ENCODE data around the gene MDM4. TPM values are rescaled to one million over a fixed set of nuclear protein-coding genes. Genes with fewer than 3 reads are reported as not detected.

Gene MDM4
- total RNA-seq, 1 experiment from 2014 or later: 56.5 TPM

GRCh38 chr1:204495777-204496176 lies 20.4 kb upstream of the MDM4 start:
- CTCF ChIA-PET: interaction anchor here (2.6 to 3.4 kb wide), 2 partner anchors 11 to 17 kb away, joined by 18 to 22 read pairs; no protein-coding TSS in a partner anchor
- H3K36me3 ChIP-seq (ENCODE audit: control insufficient read depth, insufficient read depth, low read length): no peaks in the 10 kb centered on the region; the same call in 1 of the 2 replicates
- no peaks in the 10 kb centered on the region for H3K27me3 ChIP-seq (replicated peaks; ENCODE audit: control insufficient read depth, insufficient read depth, low read length)
- H3K9me3 Mint-ChIP-seq (ENCODE audit: unreplicated experiment): no peaks in the 10 kb centered on the region
- intact Hi-C loops (cut with micrococcal nuclease; ENCODE audit: unreplicated experiment): loop anchor here (2.0 kb wide), 2 partner anchors 15 to 49 kb away; no protein-coding TSS in a partner anchor
- H3K4me3 ChIP-seq (ENCODE audit: low read depth, low read length): peak overlapping the region; percentile 98
- POLR2A ChIA-PET: interaction anchor here (0.6 to 0.7 kb wide), 2 partner anchors 118 to 276 kb away, joined by 3 read pairs; no protein-coding TSS in a partner anchor
- H3K4me1 ChIP-seq: peaks cover 14% of the 10 kb centered on the region
- H3K9me3 ChIP-seq: no peaks in the 10 kb centered on the region
- peak overlapping the region; percentile 94 for H3K27ac Mint-ChIP-seq (ENCODE audit: unreplicated experiment)
- peak overlapping the region; percentile 92 for H3K4me3 Mint-ChIP-seq (ENCODE audit: unreplicated experiment)
- TF ChIP-seq, protein P1, sequence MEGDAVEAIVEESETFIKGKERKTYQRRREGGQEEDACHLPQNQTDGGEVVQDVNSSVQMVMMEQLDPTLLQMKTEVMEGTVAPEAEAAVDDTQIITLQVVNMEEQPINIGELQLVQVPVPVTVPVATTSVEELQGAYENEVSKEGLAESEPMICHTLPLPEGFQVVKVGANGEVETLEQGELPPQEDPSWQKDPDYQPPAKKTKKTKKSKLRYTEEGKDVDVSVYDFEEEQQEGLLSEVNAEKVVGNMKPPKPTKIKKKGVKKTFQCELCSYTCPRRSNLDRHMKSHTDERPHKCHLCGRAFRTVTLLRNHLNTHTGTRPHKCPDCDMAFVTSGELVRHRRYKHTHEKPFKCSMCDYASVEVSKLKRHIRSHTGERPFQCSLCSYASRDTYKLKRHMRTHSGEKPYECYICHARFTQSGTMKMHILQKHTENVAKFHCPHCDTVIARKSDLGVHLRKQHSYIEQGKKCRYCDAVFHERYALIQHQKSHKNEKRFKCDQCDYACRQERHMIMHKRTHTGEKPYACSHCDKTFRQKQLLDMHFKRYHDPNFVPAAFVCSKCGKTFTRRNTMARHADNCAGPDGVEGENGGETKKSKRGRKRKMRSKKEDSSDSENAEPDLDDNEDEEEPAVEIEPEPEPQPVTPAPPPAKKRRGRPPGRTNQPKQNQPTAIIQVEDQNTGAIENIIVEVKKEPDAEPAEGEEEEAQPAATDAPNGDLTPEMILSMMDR (IDR thresholded peaks at IDR 0.05; ENCODE audit: insufficient read depth in 1 of 2, low read depth in 1 of 2, low read length in 1 of 2, severe bottlenecking in 1 of 2, unreplicated experiment in 1 of 2): no peak
- H3K27me3 Mint-ChIP-seq (ENCODE audit: insufficient read depth, unreplicated experiment): no peaks in the 10 kb centered on the region
- DNase-seq: no peak
- peaks cover 16% of the 10 kb centered on the region for H3K36me3 Mint-ChIP-seq (ENCODE audit: insufficient read depth, unreplicated experiment)
- peaks cover 21% of the 10 kb centered on the region for H3K4me1 Mint-ChIP-seq (ENCODE audit: low read depth, unreplicated experiment)
- no TSS peak for BruUV-seq (replicated peaks)

DNA sequence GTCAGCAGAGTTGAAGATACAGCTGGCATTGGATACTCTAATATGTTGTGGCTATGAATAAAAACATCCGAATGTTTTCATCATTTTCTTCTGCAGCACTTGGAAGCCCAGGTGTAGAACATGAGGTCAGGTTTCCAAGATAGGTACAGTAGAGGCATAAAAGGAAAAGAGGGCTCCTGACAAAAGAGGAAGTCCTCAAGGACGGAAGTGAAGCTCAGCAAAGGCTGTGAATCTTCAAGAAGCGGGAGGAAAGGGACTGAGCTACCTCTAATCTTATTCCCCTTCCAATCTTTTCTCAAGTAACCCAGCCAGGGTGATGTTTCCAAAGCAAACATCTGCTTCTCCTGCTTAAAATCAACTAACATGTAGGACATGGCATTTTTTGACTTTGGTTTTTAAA lies 17.2 kb upstream of the MDM4 start:
- intact Hi-C loops (cut with micrococcal nuclease; ENCODE audit: unreplicated experiment): no loop called here
- Histone ChIP-seq H3K9me3 (no peaks in the 10 kb centered on the region), H3K36me3 (ENCODE audit: control insufficient read depth, insufficient read depth, low read length) (no peaks in the 10 kb centered on the region), H3K4me1 (no peaks in the 10 kb centered on the region), H3K4me3 (ENCODE audit: low read depth, low read length) (no peak overlapping the region), H3K27me3 (replicated peaks; ENCODE audit: control insufficient read depth, insufficient read depth, low read length) (no peaks in the 10 kb centered on the region)
- H3K9me3 Mint-ChIP-seq (ENCODE audit: unreplicated experiment): no peaks in the 10 kb centered on the region
- no TSS peak for BruUV-seq (replicated peaks)
- no peak for DNase-seq
- no peaks in the 10 kb centered on the region for H3K27me3 Mint-ChIP-seq (ENCODE audit: insufficient read depth, unreplicated experiment)
- ChIA-PET POLR2A (no interaction called here), CTCF (no interaction called here)
- TF ChIP-seq, protein P1 (IDR thresholded peaks at IDR 0.05; ENCODE audit: insufficient read depth in 1 of 2, low read depth in 1 of 2, low read length in 1 of 2, severe bottlenecking in 1 of 2, unreplicated experiment in 1 of 2): no peak
- no peak overlapping the region for H3K27ac Mint-ChIP-seq (ENCODE audit: unreplicated experiment)
- H3K36me3 Mint-ChIP-seq (ENCODE audit: insufficient read depth, unreplicated experiment): peaks cover 15% of the 10 kb centered on the region
- no peak overlapping the region for H3K4me3 Mint-ChIP-seq (ENCODE audit: unreplicated experiment)
- H3K4me1 Mint-ChIP-seq (ENCODE audit: low read depth, unreplicated experiment): no peaks in the 10 kb centered on the region

DNA sequence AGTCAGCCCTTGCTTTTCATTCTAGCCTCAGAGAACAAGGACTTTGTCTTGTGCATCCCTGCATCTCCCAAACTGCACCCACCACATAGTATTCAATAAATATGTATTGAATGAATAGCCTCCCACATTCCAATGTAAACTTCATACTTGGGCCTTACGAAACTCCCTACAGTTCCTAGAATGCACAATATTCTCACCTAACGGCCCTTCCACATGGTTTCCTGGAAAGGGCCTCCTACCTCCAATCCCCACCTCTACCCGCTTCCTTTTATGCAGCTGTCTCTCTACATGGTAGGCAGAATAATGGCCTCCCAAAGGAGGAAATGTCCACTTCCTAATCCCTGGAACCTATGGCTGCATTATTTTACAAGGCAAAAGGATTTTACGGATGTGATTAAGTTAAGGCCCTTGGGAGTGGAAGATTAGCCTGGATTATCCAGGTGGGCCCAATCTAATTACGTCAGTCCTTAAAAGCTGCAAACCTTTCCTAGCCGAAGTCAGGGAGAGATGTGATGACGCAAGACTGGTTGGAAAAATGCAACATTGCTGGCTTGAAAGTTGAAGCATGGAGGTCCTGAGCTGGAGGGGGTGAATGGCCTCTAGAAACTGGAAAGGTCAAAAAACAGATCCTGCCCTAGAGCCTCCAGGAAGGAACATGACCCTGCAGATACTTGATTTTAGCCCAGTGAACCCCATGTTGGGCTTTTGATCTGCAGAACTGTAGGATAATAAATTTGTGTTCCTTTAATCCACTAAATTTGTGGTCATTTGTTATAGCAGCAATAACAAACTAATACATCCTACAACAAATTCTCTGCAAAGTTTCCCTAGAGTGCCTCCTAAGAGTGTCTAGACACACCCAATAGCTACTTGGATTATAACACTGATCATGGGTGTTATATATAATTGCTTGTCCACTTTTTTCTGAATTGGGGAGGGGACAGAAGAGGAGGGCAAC lies 16.4 kb upstream of the MDM4 start:
- Histone ChIP-seq H3K9me3 (no peaks in the 10 kb centered on the region), H3K4me1 (no peaks in the 10 kb centered on the region), H3K36me3 (ENCODE audit: control insufficient read depth, insufficient read depth, low read length) (no peaks in the 10 kb centered on the region), H3K4me3 (ENCODE audit: low read depth, low read length) (no peak overlapping the region), H3K27me3 (replicated peaks; ENCODE audit: control insufficient read depth, insufficient read depth, low read length) (no peaks in the 10 kb centered on the region)
- BruUV-seq (replicated peaks): no TSS peak
- POLR2A ChIA-PET: interaction anchor here (0.6 kb wide), 1 partner anchor 63 kb away, joined by 3 read pairs; no protein-coding TSS in a partner anchor
- TF ChIP-seq, protein P1 (IDR thresholded peaks at IDR 0.05; ENCODE audit: insufficient read depth in 1 of 2, low read depth in 1 of 2, low read length in 1 of 2, severe bottlenecking in 1 of 2, unreplicated experiment in 1 of 2): no peak
- Mint-ChIP-seq H3K4me1 (ENCODE audit: low read depth, unreplicated experiment) (no peaks in the 10 kb centered on the region), H3K27me3 (ENCODE audit: insufficient read depth, unreplicated experiment) (no peaks in the 10 kb centered on the region), H3K36me3 (ENCODE audit: insufficient read depth, unreplicated experiment) (peaks cover 13% of the 10 kb centered on the region), H3K27ac (ENCODE audit: unreplicated experiment) (no peak overlapping the region), H3K4me3 (ENCODE audit: unreplicated experiment) (no peak overlapping the region), H3K9me3 (ENCODE audit: unreplicated experiment) (no peaks in the 10 kb centered on the region)
- no peak for DNase-seq
- intact Hi-C loops (cut with micrococcal nuclease; ENCODE audit: unreplicated experiment): no loop called here
- CTCF ChIA-PET: interaction anchor here (0.7 to 1.0 kb wide), 2 partner anchors 69 to 286 kb away, joined by 3 to 5 read pairs; partner anchors contain the start of gene GOLT1A
